NB4 (cell line): Measurements from ENCODE around the gene PCGF5.

ENCODE experiments used
- DNase-seq: peaks from one replicate; pipeline ENCODE4 v3.0.0; 2010; ENCODE audit warnings: low read depth
- H3K4me3 ChIP-seq: one replicate; pipeline ENCODE4 v1.5.1; 2011; ENCODE audit warnings: mild to moderate bottlenecking, low read depth, low read length, moderate library complexity
- CTCF ChIP-seq: IDR thresholded peaks from one replicate; pipeline ENCODE4 v1.5.1; 2012; ENCODE audit warnings: low read depth, low read length
- MAX ChIP-seq: IDR thresholded peaks from 2 replicates; pipeline ENCODE4 v1.6.1; 2011; ENCODE audit warnings: low read depth, low read length
- MYC ChIP-seq: IDR thresholded peaks from 2 replicates; pipeline ENCODE4 v1.6.1; 2011; ENCODE audit warnings: low read depth, low read length
- POLR2A ChIP-seq: IDR thresholded peaks from 2 replicates; pipeline ENCODE4 v1.6.1; 2011; ENCODE audit warnings: mild to moderate bottlenecking; ENCODE audit not compliant: insufficient read length; ENCODE audit errors: extremely low read depth

The PCGF5 gene

GRCh38 chr10:91307489-91307888, 87.0 kb downstream of the PCGF5 start:
- H3K4me3 ChIP-seq, result no peak overlapping the region
- TF ChIP-seq MAX (no peak), MYC (no peak), CTCF (no peak), POLR2A (no peak)
- DNase-seq, result no peak

- DNase-seq, result no peak
- no peak overlapping the region for H3K4me3 ChIP-seq
- TF ChIP-seq CTCF (no peak), MAX (no peak), POLR2A (no peak), MYC (no peak)
Observed at GRCh38 chr10:91309711-91310110, 89.2 kb downstream of the PCGF5 start.

- no peak for TF ChIP-seq MYC
- no peak for TF ChIP-seq POLR2A
- no peak for TF ChIP-seq MAX
- no peak for TF ChIP-seq CTCF
- H3K4me3 ChIP-seq, result no peak overlapping the region
- no peak for DNase-seq
Observed at GRCh38 chr10:91311601-91312381, 91.3 kb downstream of the PCGF5 start.

GRCh38 chr10:91312382-91312733, 91.9 kb downstream of the PCGF5 start:
- TF ChIP-seq MAX (no peak), POLR2A (no peak), MYC (no peak), CTCF (no peak)
- DNase-seq, result no peak
- no peak overlapping the region for H3K4me3 ChIP-seq

GRCh38 chr10:91313796-91314485, 93.5 kb downstream of the PCGF5 start:
- TF ChIP-seq MYC (no peak), MAX (no peak), POLR2A (no peak), CTCF (no peak)
- no peak overlapping the region for H3K4me3 ChIP-seq
- DNase-seq, result no peak
